Measurements from ENCODE around the gene MYZAP. TPM values are rescaled to one million over a fixed set of nuclear protein-coding genes. Genes with fewer than 3 reads are reported as not detected.

MYZAP gene
- total RNA-seq, 1 experiment from 2014 or later: 0.63 TPM

GRCh38 chr15:57649138-57649537 is 57.4 kb downstream of the MYZAP start:
- no peak overlapping the region for H3K4me3 Mint-ChIP-seq
- no peak for DNase-seq

More at GRCh38 chr15:57649138-57649537, 57.4 kb downstream of the MYZAP start:
- Mint-ChIP-seq H3K36me3 (ENCODE audit: insufficient read depth in 1 of 3, low read depth in 3 of 3) (no peaks in the 10 kb centered on the region), H3K27ac (no peak overlapping the region), H3K9me3 (no peaks in the 10 kb centered on the region), H3K4me1 (peaks cover 0 to 2% of the 10 kb centered on the region in 2 experiments; a peak in 1 of 4 replicates), H3K27me3 (ENCODE audit: low read depth) (peaks cover 9% of the 10 kb centered on the region)
- no peak overlapping the region for H2AK5ac ChIP-seq (ENCODE audit: insufficient read length, low read length)
- no CpG with 5 or more reads among the region's 3 CpGs for WGBS (ENCODE audit: extremely low coverage, insufficient read length, low lambda C conversion rate)
- no peaks in the 10 kb centered on the region for H3K79me2 ChIP-seq (ENCODE audit: insufficient read depth, low read length)
- H3K14ac ChIP-seq (ENCODE audit: insufficient read depth, low read length): no peak overlapping the region
- no peak overlapping the region for H4K8ac ChIP-seq (replicated peaks; ENCODE audit: insufficient read length, low read depth, low read length)
- H2BK15ac ChIP-seq (ENCODE audit: low read depth, low read length): no peak overlapping the region
- H3K23ac ChIP-seq (ENCODE audit: insufficient read length, low read depth, low read length): no peak overlapping the region
- H2BK120ac ChIP-seq (ENCODE audit: low read depth, low read length, poor library complexity, severe bottlenecking): no peak overlapping the region
- no peaks in the 10 kb centered on the region for H3K23me2 ChIP-seq (ENCODE audit: insufficient read length, low read depth, low read length, poor library complexity, severe bottlenecking)
- no peak overlapping the region for H3K9ac ChIP-seq (ENCODE audit: extremely low read depth, insufficient read length, low read length)
- H2BK5ac ChIP-seq (ENCODE audit: insufficient read length, low read length): no peak overlapping the region
- H2AFZ ChIP-seq (ENCODE audit: low read length): no peak overlapping the region
- no peak overlapping the region for H2BK20ac ChIP-seq (ENCODE audit: low read depth, low read length, poor library complexity, severe bottlenecking)
- no peak overlapping the region for H3K18ac ChIP-seq (ENCODE audit: insufficient read length, low read depth, low read length)
- H3K79me1 ChIP-seq (ENCODE audit: insufficient read depth, low read depth, low read length, poor library complexity, severe bottlenecking): no peaks in the 10 kb centered on the region
- no peak overlapping the region for H3K4ac ChIP-seq (ENCODE audit: low read depth, low read length)
- no peak overlapping the region for H2BK12ac ChIP-seq (ENCODE audit: insufficient read length, low read depth, low read length)
- no peak overlapping the region for H4K91ac ChIP-seq (ENCODE audit: insufficient read length, low read depth, low read length)
- H4K20me1 ChIP-seq (ENCODE audit: control insufficient read depth, insufficient read depth, insufficient read length): no peaks in the 10 kb centered on the region
- H3T11ph ChIP-seq (ENCODE audit: low read length): no peak overlapping the region
- no peak overlapping the region for H3K56ac ChIP-seq (ENCODE audit: insufficient read length, low read depth, low read length)
- H3K27ac ChIP-seq (ENCODE audit: insufficient read length, low read depth, low read length): no peak overlapping the region
- no peak for TF ChIP-seq CTCF (conservative IDR thresholded peaks at IDR 0.05)
- no peak overlapping the region for H4K5ac ChIP-seq (ENCODE audit: insufficient read length, low read depth, low read length)
- no peak overlapping the region for H3K4me2 ChIP-seq (ENCODE audit: insufficient read depth, insufficient read length, low read length)
- H3K27me3 ChIP-seq (ENCODE audit: insufficient read depth, low read length): no peaks in the 10 kb centered on the region
- no peaks in the 10 kb centered on the region for H3K9me3 ChIP-seq (ENCODE audit: control insufficient read depth, low read depth, low read length)
- H3K4me1 ChIP-seq (ENCODE audit: insufficient read depth, low read length): no peaks in the 10 kb centered on the region
